ENCODE data around the gene MLN.

DNA sequence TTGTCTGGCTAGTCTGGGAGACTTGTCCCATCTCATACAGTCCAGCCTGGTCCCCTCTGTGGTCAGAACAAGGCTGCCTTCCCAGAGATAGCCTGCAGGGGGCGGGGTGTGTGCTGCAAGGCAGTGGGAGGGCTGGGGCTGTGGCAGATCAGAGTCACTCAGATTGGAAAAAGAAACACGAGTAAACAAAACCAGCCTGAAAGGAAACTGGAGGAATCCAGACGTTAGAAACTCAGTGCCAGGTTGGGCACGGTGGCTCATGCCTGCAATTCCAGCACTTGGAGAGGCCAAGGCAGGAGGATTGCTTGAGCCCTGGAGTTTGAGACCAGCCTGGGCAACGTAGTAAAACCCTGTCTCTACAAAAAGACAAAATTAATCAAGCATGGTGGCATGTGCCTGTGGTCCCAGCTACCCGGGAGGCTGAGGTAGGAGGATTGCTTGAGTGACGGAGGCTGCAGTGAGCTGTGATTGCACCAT is 35.1 kb downstream of the MLN start:
- peak; percentile 53 for TF ChIP-seq CTCF (IDR thresholded peaks at IDR 0.05)
- peak; percentile 65 for TF ChIP-seq SMC3 (IDR thresholded peaks at IDR 0.05)
- peak; percentile 54 to 61; a peak in 3 of 5 replicates for TF ChIP-seq RAD21 (conservative IDR thresholded peaks at IDR 0.05 in 1 of 2, IDR thresholded peaks at IDR 0.05 in 1 of 2)
